GM12892 (cell line): ENCODE data around the gene CDH23.

ENCODE experiments used
- POLR2A ChIP-seq: IDR thresholded peaks from 2 replicates; pipeline ENCODE4 v1.6.1; 2011; ENCODE audit warnings: low read depth, low read length, control low read depth
- POLR2AphosphoS5 ChIP-seq: IDR thresholded peaks from 2 replicates; pipeline ENCODE4 v1.6.1; 2011; ENCODE audit warnings: low read depth, low read length, control low read depth
- TAF1 ChIP-seq: IDR thresholded peaks from 2 replicates; pipeline ENCODE4 v1.6.1; 2011; ENCODE audit warnings: low read depth, mild to moderate bottlenecking, control low read depth, low read length, borderline replicate concordance

- no peak for TF ChIP-seq POLR2A
- no peak for TF ChIP-seq POLR2AphosphoS5
- TF ChIP-seq TAF1 = no peak
These were observed 287.8 kb downstream of the CDH23 start for GRCh38 chr10:71684356-71685173.
